HEK293 (cell line): ENCODE data around the gene NPW.
A peak's percentile ranks its signal among the peaks of the same experiment; 100 is the strongest.

Experiments
- CTCF ChIA-PET: fragments of 350-600 bp; formaldehyde crosslinking; extraction: SDS; loops from one replicate; lab custom pipeline; 2021; ENCODE audit warnings: antibody characterized with exemption; lab: Yijun Ruan, JAX
- POLR2A ChIA-PET: fragments of 300-600 bp; formaldehyde crosslinking; extraction: SDS; loops from one replicate; lab custom pipeline; 2020; ENCODE audit warnings: antibody characterized with exemption, inconsistent platforms; lab: Yijun Ruan, JAX
- H3K27ac ChIP-seq: fragments of 200-500 bp; sonication (Bioruptor generic); 2 replicates; pipeline ENCODE4 v1.5.1; 2014; ENCODE audit warnings: low read depth, low read length, control low read depth, inconsistent platforms; ENCODE audit errors: extremely low read depth
- H3K36me3 ChIP-seq, 2 experiments: fragments of 200-500 bp in 1 of 2; sonication (Bioruptor generic) in 1 of 2; 1 replicate in 1 of 2; 2 replicates in 1 of 2; pipeline ENCODE4 v1.5.1; 2014 to 2017; ENCODE audit warnings: inconsistent platforms in 2 of 2, low read length in 2 of 2; ENCODE audit not compliant: control insufficient read depth in 2 of 2, insufficient read depth in 1 of 2
- H3K4me1 ChIP-seq: fragments of 200-500 bp; sonication (Bioruptor generic); 2 replicates; pipeline ENCODE4 v1.5.1; 2014; ENCODE audit warnings: mild to moderate bottlenecking, low read length, inconsistent platforms; ENCODE audit not compliant: control insufficient read depth, insufficient read depth
- H3K4me3 ChIP-seq: 2 replicates; pipeline ENCODE4 v1.5.1; 2011; ENCODE audit warnings: low read depth, mild to moderate bottlenecking, control low read depth, low read length, moderate library complexity
- H3K9me3 ChIP-seq: fragments of 200-500 bp; sonication (Bioruptor generic); 2 replicates; pipeline ENCODE4 v1.5.1; 2014; ENCODE audit warnings: low read depth, low read length, inconsistent platforms; ENCODE audit not compliant: control insufficient read depth, insufficient read depth
- GLIS1 ChIP-seq: fragments of 450-650 bp; formaldehyde crosslinking; IDR thresholded peaks from 2 replicates; pipeline ENCODE4 v1.5.1; 2016; ENCODE audit warnings: missing biosample characterization, missing genetic modification characterization
- HOXC10 ChIP-seq: sonication (generic); formaldehyde crosslinking; IDR thresholded peaks from 2 replicates; pipeline ENCODE4 v1.8.1; 2023; ENCODE audit warnings: mild to moderate bottlenecking, missing genetic modification reagents
- HOXD13 ChIP-seq: sonication (generic); formaldehyde crosslinking; IDR thresholded peaks from 2 replicates; pipeline ENCODE4 v1.8.0; 2022; ENCODE audit warnings: missing genetic modification reagents, borderline replicate concordance
- OSR2 ChIP-seq: fragments of 450-650 bp; formaldehyde crosslinking; IDR thresholded peaks from 2 replicates; pipeline ENCODE4 v1.5.1; 2016; ENCODE audit warnings: missing biosample characterization, missing genetic modification characterization
- YY2 ChIP-seq: fragments of 450-650 bp; formaldehyde crosslinking; IDR thresholded peaks from 2 replicates; pipeline ENCODE4 v1.5.1; 2016; ENCODE audit warnings: missing biosample characterization, missing genetic modification characterization
- ZBTB1 ChIP-seq: fragments of 450-650 bp; formaldehyde crosslinking; IDR thresholded peaks from 2 replicates; pipeline ENCODE4 v1.5.1; 2016; ENCODE audit warnings: missing biosample characterization, missing genetic modification characterization
- ZBTB17 ChIP-seq: fragments of 450-650 bp; formaldehyde crosslinking; IDR thresholded peaks from 2 replicates; pipeline ENCODE4 v1.5.1; 2016; ENCODE audit warnings: missing biosample characterization, missing genetic modification characterization
- ZBTB7A ChIP-seq: fragments of 450-650 bp; formaldehyde crosslinking; IDR thresholded peaks from 2 replicates; pipeline ENCODE4 v1.5.1; 2016; ENCODE audit warnings: low read depth, missing biosample characterization, missing genetic modification characterization
- ZNF114 ChIP-seq: fragments of 450-650 bp; formaldehyde crosslinking; IDR thresholded peaks from 2 replicates; pipeline ENCODE4 v1.5.0; 2017; ENCODE audit warnings: missing biosample characterization, missing genetic modification characterization
- ZNF121 ChIP-seq: fragments of 450-650 bp; formaldehyde crosslinking; IDR thresholded peaks from 2 replicates; pipeline ENCODE4 v1.5.1; 2016; ENCODE audit warnings: missing biosample characterization, missing genetic modification characterization
- ZNF132 ChIP-seq: fragments of 450-650 bp; formaldehyde crosslinking; IDR thresholded peaks from 2 replicates; pipeline ENCODE4 v1.5.1; 2017; ENCODE audit warnings: missing biosample characterization, missing genetic modification characterization, borderline replicate concordance
- ZNF133 ChIP-seq: fragments of 450-650 bp; formaldehyde crosslinking; IDR thresholded peaks from 2 replicates; pipeline ENCODE4 v1.5.1; 2016; ENCODE audit warnings: missing biosample characterization, missing genetic modification characterization
- ZNF174 ChIP-seq: fragments of 450-650 bp; formaldehyde crosslinking; IDR thresholded peaks from 2 replicates; pipeline ENCODE4 v1.5.0; 2017; ENCODE audit warnings: missing biosample characterization, mild to moderate bottlenecking, missing genetic modification characterization
- ZNF223 ChIP-seq: fragments of 450-650 bp; formaldehyde crosslinking; IDR thresholded peaks from 2 replicates; pipeline ENCODE4 v1.5.1; 2016; ENCODE audit warnings: missing biosample characterization, missing genetic modification characterization
- ZNF335 ChIP-seq: fragments of 450-650 bp; formaldehyde crosslinking; conservative IDR thresholded peaks from 2 replicates; pipeline ENCODE4 v1.5.1; 2016; ENCODE audit warnings: missing biosample characterization, missing genetic modification characterization
- ZNF391 ChIP-seq: fragments of 450-650 bp; formaldehyde crosslinking; IDR thresholded peaks from 2 replicates; pipeline ENCODE4 v1.5.1; 2016; ENCODE audit warnings: low read depth, missing biosample characterization, missing genetic modification characterization, borderline replicate concordance
- ZNF510 ChIP-seq: fragments of 450-650 bp; formaldehyde crosslinking; IDR thresholded peaks from 2 replicates; pipeline ENCODE4 v1.5.1; 2018; ENCODE audit warnings: mild to moderate bottlenecking, missing genetic modification characterization, missing biosample characterization; ENCODE audit not compliant: insufficient replicate concordance
- ZNF791 ChIP-seq: fragments of 450-650 bp; formaldehyde crosslinking; IDR thresholded peaks from 2 replicates; pipeline ENCODE4 v1.5.1; 2016; ENCODE audit warnings: missing biosample characterization, missing genetic modification characterization
- TF ChIP-seq, protein P1 (sequence below): fragments of 450-650 bp; formaldehyde crosslinking; IDR thresholded peaks from 2 replicates; pipeline ENCODE4 v1.5.1; 2016; ENCODE audit warnings: missing biosample characterization, missing genetic modification characterization
- TF ChIP-seq, protein P2 (sequence below): fragments of 450-650 bp; formaldehyde crosslinking; IDR thresholded peaks from 2 replicates; pipeline ENCODE4 v1.5.1; 2016; ENCODE audit warnings: missing biosample characterization, missing genetic modification characterization
- TF ChIP-seq, protein P3 (sequence below): fragments of 450-650 bp; formaldehyde crosslinking; IDR thresholded peaks from 2 replicates; pipeline ENCODE4 v1.5.1; 2016; ENCODE audit warnings: missing biosample characterization, missing genetic modification characterization, low read depth
- TF ChIP-seq, protein P4 (sequence below): IDR thresholded peaks from 2 replicates; pipeline ENCODE4 v1.6.1; 2011; ENCODE audit warnings: mild to moderate bottlenecking, low read depth, low read length, borderline replicate concordance
- TF ChIP-seq, protein P5 (sequence below): fragments of 450-650 bp; formaldehyde crosslinking; IDR thresholded peaks from 2 replicates; pipeline ENCODE4 v1.5.1; 2016; ENCODE audit warnings: missing biosample characterization, missing genetic modification characterization, borderline replicate concordance
- TF ChIP-seq, protein P6 (sequence below): fragments of 450-650 bp; formaldehyde crosslinking; IDR thresholded peaks from 2 replicates; pipeline ENCODE4 v1.5.1; 2016; ENCODE audit warnings: missing biosample characterization, missing genetic modification characterization

NPW gene

DNA sequence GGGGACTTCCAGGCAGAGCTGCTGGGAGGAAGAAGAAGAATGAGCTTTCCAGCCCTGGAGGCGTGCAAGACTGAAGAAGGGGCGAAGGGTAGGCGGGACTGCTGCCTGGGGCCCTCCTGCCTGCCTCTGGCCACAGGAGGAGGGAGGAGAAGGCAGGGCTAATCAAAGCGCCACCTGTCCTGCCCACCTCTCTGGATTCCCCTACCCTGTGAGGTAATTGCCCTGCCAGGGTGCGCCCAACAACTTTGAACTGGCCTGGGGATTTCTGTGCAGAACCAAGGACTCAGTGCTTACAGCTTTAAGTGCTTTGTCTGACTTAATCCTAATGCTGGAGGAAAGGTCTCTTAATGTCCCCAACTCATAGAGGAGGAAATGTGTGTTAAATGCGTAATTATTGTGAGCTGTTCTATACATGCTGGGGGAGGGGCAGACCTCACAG lies 38.2 kb upstream of the NPW start, which contains the start of gene NOXO1 (continued):
- TF ChIP-seq, protein P1, sequence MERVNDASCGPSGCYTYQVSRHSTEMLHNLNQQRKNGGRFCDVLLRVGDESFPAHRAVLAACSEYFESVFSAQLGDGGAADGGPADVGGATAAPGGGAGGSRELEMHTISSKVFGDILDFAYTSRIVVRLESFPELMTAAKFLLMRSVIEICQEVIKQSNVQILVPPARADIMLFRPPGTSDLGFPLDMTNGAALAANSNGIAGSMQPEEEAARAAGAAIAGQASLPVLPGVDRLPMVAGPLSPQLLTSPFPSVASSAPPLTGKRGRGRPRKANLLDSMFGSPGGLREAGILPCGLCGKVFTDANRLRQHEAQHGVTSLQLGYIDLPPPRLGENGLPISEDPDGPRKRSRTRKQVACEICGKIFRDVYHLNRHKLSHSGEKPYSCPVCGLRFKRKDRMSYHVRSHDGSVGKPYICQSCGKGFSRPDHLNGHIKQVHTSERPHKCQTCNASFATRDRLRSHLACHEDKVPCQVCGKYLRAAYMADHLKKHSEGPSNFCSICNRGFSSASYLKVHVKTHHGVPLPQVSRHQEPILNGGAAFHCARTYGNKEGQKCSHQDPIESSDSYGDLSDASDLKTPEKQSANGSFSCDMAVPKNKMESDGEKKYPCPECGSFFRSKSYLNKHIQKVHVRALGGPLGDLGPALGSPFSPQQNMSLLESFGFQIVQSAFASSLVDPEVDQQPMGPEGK (tag by site-specific recombination), result peak; percentile 9; the same call in 1 of the 2 replicates
- no peak for TF ChIP-seq ZNF510
- no peak for TF ChIP-seq ZBTB1 (tag by site-specific recombination)
- 0 out of 2 replicates have a peak, but pooled peaks have one; percentile 13 for TF ChIP-seq ZNF335 (tag by site-specific recombination)
- TF ChIP-seq ZNF121, result no peak
- TF ChIP-seq, protein P2, sequence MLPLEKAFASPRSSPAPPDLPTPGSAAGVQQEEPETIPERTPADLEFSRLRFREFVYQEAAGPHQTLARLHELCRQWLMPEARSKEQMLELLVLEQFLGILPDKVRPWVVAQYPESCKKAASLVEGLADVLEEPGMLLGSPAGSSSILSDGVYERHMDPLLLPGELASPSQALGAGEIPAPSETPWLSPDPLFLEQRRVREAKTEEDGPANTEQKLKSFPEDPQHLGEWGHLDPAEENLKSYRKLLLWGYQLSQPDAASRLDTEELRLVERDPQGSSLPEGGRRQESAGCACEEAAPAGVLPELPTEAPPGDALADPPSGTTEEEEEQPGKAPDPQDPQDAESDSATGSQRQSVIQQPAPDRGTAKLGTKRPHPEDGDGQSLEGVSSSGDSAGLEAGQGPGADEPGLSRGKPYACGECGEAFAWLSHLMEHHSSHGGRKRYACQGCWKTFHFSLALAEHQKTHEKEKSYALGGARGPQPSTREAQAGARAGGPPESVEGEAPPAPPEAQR (tag by site-specific recombination), result no peak
- TF ChIP-seq, protein P3, sequence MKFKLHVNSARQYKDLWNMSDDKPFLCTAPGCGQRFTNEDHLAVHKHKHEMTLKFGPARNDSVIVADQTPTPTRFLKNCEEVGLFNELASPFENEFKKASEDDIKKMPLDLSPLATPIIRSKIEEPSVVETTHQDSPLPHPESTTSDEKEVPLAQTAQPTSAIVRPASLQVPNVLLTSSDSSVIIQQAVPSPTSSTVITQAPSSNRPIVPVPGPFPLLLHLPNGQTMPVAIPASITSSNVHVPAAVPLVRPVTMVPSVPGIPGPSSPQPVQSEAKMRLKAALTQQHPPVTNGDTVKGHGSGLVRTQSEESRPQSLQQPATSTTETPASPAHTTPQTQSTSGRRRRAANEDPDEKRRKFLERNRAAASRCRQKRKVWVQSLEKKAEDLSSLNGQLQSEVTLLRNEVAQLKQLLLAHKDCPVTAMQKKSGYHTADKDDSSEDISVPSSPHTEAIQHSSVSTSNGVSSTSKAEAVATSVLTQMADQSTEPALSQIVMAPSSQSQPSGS (tag by site-specific recombination), result no peak
- TF ChIP-seq, protein P4, sequence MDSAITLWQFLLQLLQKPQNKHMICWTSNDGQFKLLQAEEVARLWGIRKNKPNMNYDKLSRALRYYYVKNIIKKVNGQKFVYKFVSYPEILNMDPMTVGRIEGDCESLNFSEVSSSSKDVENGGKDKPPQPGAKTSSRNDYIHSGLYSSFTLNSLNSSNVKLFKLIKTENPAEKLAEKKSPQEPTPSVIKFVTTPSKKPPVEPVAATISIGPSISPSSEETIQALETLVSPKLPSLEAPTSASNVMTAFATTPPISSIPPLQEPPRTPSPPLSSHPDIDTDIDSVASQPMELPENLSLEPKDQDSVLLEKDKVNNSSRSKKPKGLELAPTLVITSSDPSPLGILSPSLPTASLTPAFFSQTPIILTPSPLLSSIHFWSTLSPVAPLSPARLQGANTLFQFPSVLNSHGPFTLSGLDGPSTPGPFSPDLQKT, result no peak
- TF ChIP-seq GLIS1 (tag by site-specific recombination), result peak; percentile 23; the same call in 1 of the 2 replicates
- TF ChIP-seq, all 188 proteins: peak for 6

DNA sequence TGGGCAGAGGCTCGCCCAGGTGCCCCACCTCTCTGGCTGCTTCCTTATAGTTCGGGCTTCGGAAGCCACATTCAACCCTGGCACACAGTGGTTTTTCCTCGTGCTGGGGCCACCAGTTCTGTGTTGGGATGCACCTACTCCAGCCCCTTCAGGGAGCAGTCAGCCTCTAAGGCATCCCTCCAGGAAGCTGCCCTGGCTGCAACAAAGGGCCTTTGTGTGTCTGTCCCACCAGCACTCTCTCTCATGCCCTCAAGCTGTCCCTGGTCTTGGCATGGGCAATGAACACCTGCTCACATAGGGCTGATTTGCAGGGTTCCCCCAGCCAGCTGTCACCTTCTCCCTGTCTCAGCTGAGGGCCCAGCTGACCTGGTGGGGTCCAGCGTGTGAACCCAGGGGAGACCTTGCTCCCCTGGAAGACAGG lies 37.6 kb upstream of the NPW start:
- Histone ChIP-seq H3K9me3 (no peaks in the 10 kb centered on the region), H3K27ac (no peak overlapping the region), H3K36me3 (peaks cover 0 to 47% of the 10 kb centered on the region in 2 experiments; a peak in 1 of 3 replicates), H3K4me3 (no peak overlapping the region), H3K4me1 (peaks cover 7% of the 10 kb centered on the region; the same call in 1 of the 2 replicates)
- no peak for TF ChIP-seq YY2 (tag by site-specific recombination)
- no peak for TF ChIP-seq HOXC10 (CRISPR knock-in tag)
- TF ChIP-seq ZNF174 (tag by site-specific recombination), result no peak
- TF ChIP-seq, protein P5, sequence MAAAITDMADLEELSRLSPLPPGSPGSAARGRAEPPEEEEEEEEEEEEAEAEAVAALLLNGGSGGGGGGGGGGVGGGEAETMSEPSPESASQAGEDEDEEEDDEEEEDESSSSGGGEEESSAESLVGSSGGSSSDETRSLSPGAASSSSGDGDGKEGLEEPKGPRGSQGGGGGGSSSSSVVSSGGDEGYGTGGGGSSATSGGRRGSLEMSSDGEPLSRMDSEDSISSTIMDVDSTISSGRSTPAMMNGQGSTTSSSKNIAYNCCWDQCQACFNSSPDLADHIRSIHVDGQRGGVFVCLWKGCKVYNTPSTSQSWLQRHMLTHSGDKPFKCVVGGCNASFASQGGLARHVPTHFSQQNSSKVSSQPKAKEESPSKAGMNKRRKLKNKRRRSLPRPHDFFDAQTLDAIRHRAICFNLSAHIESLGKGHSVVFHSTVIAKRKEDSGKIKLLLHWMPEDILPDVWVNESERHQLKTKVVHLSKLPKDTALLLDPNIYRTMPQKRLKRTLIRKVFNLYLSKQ (tag by site-specific recombination), result no peak
- no peak for TF ChIP-seq ZNF791 (tag by site-specific recombination)
- TF ChIP-seq, protein P3 (tag by site-specific recombination), result no peak
- TF ChIP-seq ZNF223 (tag by site-specific recombination), result no peak
- no peak for TF ChIP-seq ZNF132 (tag by site-specific recombination)
- no peak for TF ChIP-seq ZBTB17 (tag by site-specific recombination)
- no peak for TF ChIP-seq ZNF114 (tag by site-specific recombination)
- TF ChIP-seq, protein P6, sequence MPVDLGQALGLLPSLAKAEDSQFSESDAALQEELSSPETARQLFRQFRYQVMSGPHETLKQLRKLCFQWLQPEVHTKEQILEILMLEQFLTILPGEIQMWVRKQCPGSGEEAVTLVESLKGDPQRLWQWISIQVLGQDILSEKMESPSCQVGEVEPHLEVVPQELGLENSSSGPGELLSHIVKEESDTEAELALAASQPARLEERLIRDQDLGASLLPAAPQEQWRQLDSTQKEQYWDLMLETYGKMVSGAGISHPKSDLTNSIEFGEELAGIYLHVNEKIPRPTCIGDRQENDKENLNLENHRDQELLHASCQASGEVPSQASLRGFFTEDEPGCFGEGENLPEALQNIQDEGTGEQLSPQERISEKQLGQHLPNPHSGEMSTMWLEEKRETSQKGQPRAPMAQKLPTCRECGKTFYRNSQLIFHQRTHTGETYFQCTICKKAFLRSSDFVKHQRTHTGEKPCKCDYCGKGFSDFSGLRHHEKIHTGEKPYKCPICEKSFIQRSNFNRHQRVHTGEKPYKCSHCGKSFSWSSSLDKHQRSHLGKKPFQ (tag by site-specific recombination), result no peak
- no peak for TF ChIP-seq HOXD13 (CRISPR knock-in tag)
- no peak for TF ChIP-seq ZBTB7A (tag by site-specific recombination)
- TF ChIP-seq ZNF133, result no peak
- no peak for TF ChIP-seq OSR2
- TF ChIP-seq ZNF391, result no peak
- ChIA-PET CTCF (interaction anchor here (0.6 to 1.4 kb wide), 2 partner anchors 22 to 980 kb away, joined by 3 read pairs; no protein-coding TSS in a partner anchor), POLR2A (interaction anchor here (1.0 to 10.1 kb wide), 4 partner anchors 10 to 173 kb away, joined by 3 to 76 read pairs (median 11); partner anchors contain the start of genes RPS2, TBL3 and TRAF7)
